ENCODE measurements around the gene RRM2. TPM values are rescaled to one million over a fixed set of nuclear protein-coding genes. Genes with fewer than 3 reads are reported as not detected.

The RRM2 gene
- total RNA-seq = 7.8 TPM

- Histone ChIP-seq H3K4me3 (ENCODE audit: low read length in 3 of 3) (peak within 1 kb of the TSS; percentile 38 to 73 (median 70)), H3K9me3 (ENCODE audit: control insufficient read depth in 3 of 3, low read length in 3 of 3) (no peaks in the 10 kb centered on the region), H3K9ac (ENCODE audit: low read depth in 1 of 3, low read length in 3 of 3) (peak within 1 kb of the TSS in 2 of 3 donors; percentile 45), H3K27ac (ENCODE audit: low read depth, low read length) (no peak within 1 kb of the TSS), H3K27me3 (ENCODE audit: control insufficient read depth in 3 of 3, insufficient read depth in 3 of 3, low read length in 3 of 3) (peaks cover 12 to 17% (median 13%) of the 10 kb centered on the region in 3 donors), H3K4me1 (ENCODE audit: control insufficient read depth in 3 of 3, insufficient read depth in 3 of 3, low read length in 3 of 3) (peaks cover 23 to 28% (median 25%) of the 10 kb centered on the region in 3 donors), H3K36me3 (ENCODE audit: control insufficient read depth in 3 of 3, insufficient read depth in 3 of 3, low read length in 3 of 3) (no peaks in the 10 kb centered on the region)
Measured at GRCh38 chr2:10122500-10123280, at the start of gene RRM2. Gene RRM2 (plus strand): TSS chr2:10122739. CDS start chr2:10122799, 60 bp downstream.

GRCh38 chr2:10073706-10074105 is 48.8 kb upstream of the RRM2 start:
- H3K36me3 ChIP-seq (ENCODE audit: control insufficient read depth in 3 of 3, insufficient read depth in 3 of 3, low read length in 3 of 3) = no peaks in the 10 kb centered on the region
- H3K27me3 ChIP-seq (ENCODE audit: control insufficient read depth in 3 of 3, insufficient read depth in 3 of 3, low read length in 3 of 3) = peaks cover 32 to 37% (median 32%) of the 10 kb centered on the region in 3 donors
- peaks cover 2 to 7% (median 4%) of the 10 kb centered on the region in 3 donors for H3K4me1 ChIP-seq (ENCODE audit: control insufficient read depth in 3 of 3, insufficient read depth in 3 of 3, low read length in 3 of 3)
- H3K4me3 ChIP-seq (ENCODE audit: low read length in 3 of 3) = no peak overlapping the region
- H3K27ac ChIP-seq (ENCODE audit: low read depth, low read length) = no peak overlapping the region
- H3K9ac ChIP-seq (ENCODE audit: low read depth in 1 of 3, low read length in 3 of 3) = no peak overlapping the region
- no peaks in the 10 kb centered on the region for H3K9me3 ChIP-seq (ENCODE audit: control insufficient read depth in 3 of 3, low read length in 3 of 3)

GRCh38 chr2:10075101-10075500 is 47.4 kb upstream of the RRM2 start:
- no peak overlapping the region for H3K4me3 ChIP-seq (ENCODE audit: low read length in 3 of 3)
- peaks cover 32 to 45% (median 38%) of the 10 kb centered on the region in 3 donors for H3K27me3 ChIP-seq (ENCODE audit: control insufficient read depth in 3 of 3, insufficient read depth in 3 of 3, low read length in 3 of 3)
- H3K27ac ChIP-seq (ENCODE audit: low read depth, low read length) = no peak overlapping the region
- H3K4me1 ChIP-seq (ENCODE audit: control insufficient read depth in 3 of 3, insufficient read depth in 3 of 3, low read length in 3 of 3) = peaks cover 7 to 14% (median 10%) of the 10 kb centered on the region in 3 donors
- no peaks in the 10 kb centered on the region for H3K9me3 ChIP-seq (ENCODE audit: control insufficient read depth in 3 of 3, low read length in 3 of 3)
- H3K9ac ChIP-seq (ENCODE audit: low read depth in 1 of 3, low read length in 3 of 3) = no peak overlapping the region
- no peaks in the 10 kb centered on the region for H3K36me3 ChIP-seq (ENCODE audit: control insufficient read depth in 3 of 3, insufficient read depth in 3 of 3, low read length in 3 of 3)

- Histone ChIP-seq H3K4me3 (ENCODE audit: low read length in 3 of 3) (no peak overlapping the region), H3K9me3 (ENCODE audit: control insufficient read depth in 3 of 3, low read length in 3 of 3) (no peaks in the 10 kb centered on the region), H3K27ac (ENCODE audit: low read depth, low read length) (no peak overlapping the region), H3K36me3 (ENCODE audit: control insufficient read depth in 3 of 3, insufficient read depth in 3 of 3, low read length in 3 of 3) (no peaks in the 10 kb centered on the region), H3K9ac (ENCODE audit: low read depth in 1 of 3, low read length in 3 of 3) (no peak overlapping the region), H3K27me3 (ENCODE audit: control insufficient read depth in 3 of 3, insufficient read depth in 3 of 3, low read length in 3 of 3) (peaks cover 32 to 49% (median 42%) of the 10 kb centered on the region in 3 donors), H3K4me1 (ENCODE audit: control insufficient read depth in 3 of 3, insufficient read depth in 3 of 3, low read length in 3 of 3) (peaks cover 7 to 14% (median 10%) of the 10 kb centered on the region in 3 donors)
Measured at GRCh38 chr2:10075571-10076209, 46.8 kb upstream of the RRM2 start.

GRCh38 chr2:10076511-10076910 is 46.0 kb upstream of the RRM2 start:
- H3K4me1 ChIP-seq (ENCODE audit: control insufficient read depth in 3 of 3, insufficient read depth in 3 of 3, low read length in 3 of 3) = peaks cover 7 to 14% (median 10%) of the 10 kb centered on the region in 3 donors
- H3K27me3 ChIP-seq (ENCODE audit: control insufficient read depth in 3 of 3, insufficient read depth in 3 of 3, low read length in 3 of 3) = peaks cover 32 to 56% (median 48%) of the 10 kb centered on the region in 3 donors
- no peaks in the 10 kb centered on the region for H3K9me3 ChIP-seq (ENCODE audit: control insufficient read depth in 3 of 3, low read length in 3 of 3)
- H3K9ac ChIP-seq (ENCODE audit: low read depth in 1 of 3, low read length in 3 of 3) = no peak overlapping the region
- H3K4me3 ChIP-seq (ENCODE audit: low read length in 3 of 3) = no peak overlapping the region
- H3K36me3 ChIP-seq (ENCODE audit: control insufficient read depth in 3 of 3, insufficient read depth in 3 of 3, low read length in 3 of 3) = no peaks in the 10 kb centered on the region
- H3K27ac ChIP-seq (ENCODE audit: low read depth, low read length) = no peak overlapping the region

- Histone ChIP-seq H3K27ac (ENCODE audit: low read depth, low read length) (no peak overlapping the region), H3K27me3 (ENCODE audit: control insufficient read depth in 3 of 3, insufficient read depth in 3 of 3, low read length in 3 of 3) (peaks cover 32 to 56% (median 49%) of the 10 kb centered on the region in 3 donors), H3K4me3 (ENCODE audit: low read length in 3 of 3) (no peak overlapping the region), H3K9me3 (ENCODE audit: control insufficient read depth in 3 of 3, low read length in 3 of 3) (no peaks in the 10 kb centered on the region), H3K9ac (ENCODE audit: low read depth in 1 of 3, low read length in 3 of 3) (no peak overlapping the region), H3K36me3 (ENCODE audit: control insufficient read depth in 3 of 3, insufficient read depth in 3 of 3, low read length in 3 of 3) (no peaks in the 10 kb centered on the region), H3K4me1 (ENCODE audit: control insufficient read depth in 3 of 3, insufficient read depth in 3 of 3, low read length in 3 of 3) (peaks cover 7 to 14% (median 10%) of the 10 kb centered on the region in 3 donors)
Measured at GRCh38 chr2:10076988-10077527, 45.5 kb upstream of the RRM2 start.

- Histone ChIP-seq H3K27me3 (ENCODE audit: control insufficient read depth in 3 of 3, insufficient read depth in 3 of 3, low read length in 3 of 3) (peaks cover 40 to 61% (median 54%) of the 10 kb centered on the region in 3 donors), H3K9ac (ENCODE audit: low read depth in 1 of 3, low read length in 3 of 3) (no peak overlapping the region), H3K36me3 (ENCODE audit: control insufficient read depth in 3 of 3, insufficient read depth in 3 of 3, low read length in 3 of 3) (no peaks in the 10 kb centered on the region), H3K4me1 (ENCODE audit: control insufficient read depth in 3 of 3, insufficient read depth in 3 of 3, low read length in 3 of 3) (peaks cover 7 to 12% (median 10%) of the 10 kb centered on the region in 3 donors), H3K27ac (ENCODE audit: low read depth, low read length) (no peak overlapping the region), H3K4me3 (ENCODE audit: low read length in 3 of 3) (no peak overlapping the region), H3K9me3 (ENCODE audit: control insufficient read depth in 3 of 3, low read length in 3 of 3) (no peaks in the 10 kb centered on the region)
Measured at GRCh38 chr2:10078001-10078400, 44.5 kb upstream of the RRM2 start.

GRCh38 chr2:10078704-10079265 is 43.8 kb upstream of the RRM2 start:
- Histone ChIP-seq H3K9me3 (ENCODE audit: control insufficient read depth in 3 of 3, low read length in 3 of 3) (no peaks in the 10 kb centered on the region), H3K9ac (ENCODE audit: low read depth in 1 of 3, low read length in 3 of 3) (peak overlapping the region in 2 of 3 donors; percentile 22 to 63), H3K36me3 (ENCODE audit: control insufficient read depth in 3 of 3, insufficient read depth in 3 of 3, low read length in 3 of 3) (no peaks in the 10 kb centered on the region), H3K27me3 (ENCODE audit: control insufficient read depth in 3 of 3, insufficient read depth in 3 of 3, low read length in 3 of 3) (peaks cover 40 to 62% (median 57%) of the 10 kb centered on the region in 3 donors), H3K27ac (ENCODE audit: low read depth, low read length) (peak overlapping the region; percentile 23), H3K4me3 (ENCODE audit: low read length in 3 of 3) (peak overlapping the region; percentile 57 to 67 (median 62)), H3K4me1 (ENCODE audit: control insufficient read depth in 3 of 3, insufficient read depth in 3 of 3, low read length in 3 of 3) (peaks cover 7 to 15% (median 10%) of the 10 kb centered on the region in 3 donors)

GRCh38 chr2:10079266-10079869 is 43.2 kb upstream of the RRM2 start:
- Histone ChIP-seq H3K27me3 (ENCODE audit: control insufficient read depth in 3 of 3, insufficient read depth in 3 of 3, low read length in 3 of 3) (peaks cover 44 to 62% (median 58%) of the 10 kb centered on the region in 3 donors), H3K36me3 (ENCODE audit: control insufficient read depth in 3 of 3, insufficient read depth in 3 of 3, low read length in 3 of 3) (no peaks in the 10 kb centered on the region), H3K4me1 (ENCODE audit: control insufficient read depth in 3 of 3, insufficient read depth in 3 of 3, low read length in 3 of 3) (peaks cover 7 to 16% (median 10%) of the 10 kb centered on the region in 3 donors), H3K9ac (ENCODE audit: low read depth in 1 of 3, low read length in 3 of 3) (peak overlapping the region in 2 of 3 donors; percentile 22 to 63), H3K9me3 (ENCODE audit: control insufficient read depth in 3 of 3, low read length in 3 of 3) (no peaks in the 10 kb centered on the region), H3K4me3 (ENCODE audit: low read length in 3 of 3) (peak overlapping the region; percentile 57 to 67 (median 62)), H3K27ac (ENCODE audit: low read depth, low read length) (peak overlapping the region; percentile 23)
